Limb (tissue), 2 donors: ENCODE measurements around the gene LITAF.

ENCODE experiments used
- DNase-seq, 2 donors: peaks; one replicate each; pipeline ENCODE4 v3.0.0-alpha.2; 2016; ENCODE audit errors: extremely low spot score in 2 of 2

LITAF gene

GRCh38 chr16:11586856-11587642, at the start of gene LITAF:
Gene LITAF, minus strand, starts transcription at chr16:11586919. Its CDS starts 30,189 bp downstream, at chr16:11556730.
- peak in 1 of 2 donors; percentile 83 for DNase-seq

DNA sequence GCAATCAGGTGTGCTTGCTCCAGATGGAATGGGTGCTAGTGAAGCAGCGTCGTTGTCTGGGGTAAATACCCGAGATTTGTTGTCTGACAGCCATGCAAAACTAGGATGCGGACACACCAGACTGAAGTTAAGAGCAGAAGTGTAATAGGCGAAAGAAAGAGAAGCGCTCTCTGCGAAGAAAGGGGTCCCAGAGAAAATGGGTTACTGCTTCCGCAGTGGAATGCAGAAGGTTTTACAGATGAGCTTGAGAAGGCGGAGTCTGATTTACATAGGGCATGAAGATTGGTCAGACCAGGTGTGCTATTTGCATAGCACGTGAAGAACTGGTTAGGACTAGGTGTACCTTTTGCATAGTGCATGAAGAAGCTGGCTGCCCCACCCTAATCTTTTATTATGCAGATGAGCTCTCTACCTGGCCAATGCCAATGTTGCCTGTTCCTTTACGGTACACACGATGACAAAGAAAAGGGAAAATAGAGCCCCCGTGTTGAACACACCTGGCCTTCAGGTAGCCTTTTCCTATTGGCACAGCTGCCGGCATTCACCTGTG, 49.5 kb upstream of the LITAF start:
- no peak for DNase-seq

DNA sequence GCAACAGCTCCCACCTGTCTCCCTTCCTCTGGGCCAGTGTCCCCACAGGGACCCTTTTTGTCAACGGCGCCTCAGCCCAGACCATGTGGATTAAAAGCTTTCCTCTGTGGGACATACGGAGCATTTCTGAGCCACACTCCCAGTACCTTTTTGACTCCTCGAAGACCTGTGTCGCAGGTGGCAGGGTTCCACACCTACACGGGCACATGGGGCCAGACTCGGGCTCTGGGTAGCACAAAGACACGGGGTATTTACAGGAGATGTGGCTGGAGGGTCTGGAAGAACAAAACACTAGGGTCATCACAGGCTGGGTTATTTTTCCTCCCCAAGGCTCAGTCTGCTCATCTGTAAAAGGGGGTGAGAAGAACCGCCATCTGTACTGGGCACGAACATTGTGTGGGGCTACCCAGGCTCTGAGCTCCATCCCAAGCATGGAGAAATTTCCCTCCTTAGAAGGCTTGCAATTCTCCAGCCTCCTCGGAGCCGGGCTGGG, 49.0 kb upstream of the LITAF start:
- DNase-seq = no peak

DNA sequence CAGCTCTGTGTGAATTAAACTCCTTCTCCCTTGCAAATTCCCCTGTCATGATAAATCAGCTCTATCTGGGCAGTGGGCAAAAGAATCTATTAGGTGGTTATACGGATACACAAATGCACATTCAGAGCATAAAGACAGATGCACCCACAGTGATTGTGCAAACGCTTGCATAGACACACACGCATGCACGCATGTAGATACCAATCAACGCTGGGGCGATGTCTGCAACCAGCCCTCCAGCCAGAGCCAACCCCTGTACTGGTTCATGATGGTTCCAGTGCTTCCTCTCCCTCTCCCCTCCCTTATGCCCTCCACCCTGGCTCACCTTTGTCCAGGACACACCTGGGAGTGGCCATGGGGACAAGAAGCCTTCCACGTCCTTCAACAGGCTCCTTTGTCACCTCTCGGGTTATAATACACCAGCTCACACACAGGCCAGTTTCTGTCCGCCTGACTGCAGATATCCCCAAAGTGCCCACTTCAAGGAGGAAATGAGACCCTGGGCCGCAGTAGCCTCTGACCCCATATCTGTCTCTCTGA, 48.5 kb upstream of the LITAF start:
- no peak for DNase-seq

GRCh38 chr16:11634312-11634711, 47.6 kb upstream of the LITAF start:
- DNase-seq = no peak

DNA sequence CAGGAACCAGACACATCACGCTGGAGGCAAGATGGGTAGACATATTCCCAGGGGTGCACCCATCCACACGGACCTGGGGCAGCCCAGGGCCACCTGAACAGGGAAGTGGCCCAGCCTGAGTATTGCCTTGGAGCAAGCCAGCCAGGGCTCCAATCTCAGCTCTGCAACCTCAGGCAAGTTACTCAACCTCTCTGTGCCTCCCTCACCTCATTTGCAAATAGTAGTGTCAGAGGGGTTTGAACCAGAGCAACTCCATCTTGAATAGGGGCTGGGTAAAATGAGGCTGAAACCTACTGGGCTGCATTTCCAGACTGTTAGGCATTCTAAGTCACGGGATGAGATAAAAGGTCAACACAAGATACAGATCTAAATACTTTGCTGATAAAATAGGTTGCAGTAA, 46.4 kb upstream of the LITAF start:
- no peak for DNase-seq

DNA sequence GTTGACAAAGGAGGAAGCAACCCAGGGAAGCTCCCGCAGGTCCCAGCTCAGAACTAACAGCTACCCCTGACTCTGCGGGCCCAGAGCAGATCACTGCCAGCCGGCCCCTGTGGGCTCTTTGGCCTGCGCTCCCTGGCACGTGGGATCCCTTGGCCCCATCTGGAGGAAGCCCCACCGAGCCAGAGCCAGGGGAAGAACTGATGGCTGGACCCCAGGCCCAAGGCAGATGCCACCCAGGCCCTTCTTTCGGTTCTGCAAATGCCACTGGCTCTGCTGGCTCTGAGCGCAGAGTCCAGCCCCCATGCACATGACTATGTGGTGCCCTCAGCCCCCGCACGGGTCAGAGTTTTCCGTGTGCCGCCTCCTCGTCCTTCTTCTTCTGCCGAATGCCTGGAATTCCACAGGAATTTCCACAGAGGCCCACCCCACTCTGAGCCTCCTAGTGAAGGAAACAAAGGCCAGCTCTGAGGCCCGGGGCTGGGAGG, 45.8 kb upstream of the LITAF start:
- peak; percentile 42 to 72 for DNase-seq

GRCh38 chr16:11631214-11631613, 44.5 kb upstream of the LITAF start:
- no peak for DNase-seq

DNA sequence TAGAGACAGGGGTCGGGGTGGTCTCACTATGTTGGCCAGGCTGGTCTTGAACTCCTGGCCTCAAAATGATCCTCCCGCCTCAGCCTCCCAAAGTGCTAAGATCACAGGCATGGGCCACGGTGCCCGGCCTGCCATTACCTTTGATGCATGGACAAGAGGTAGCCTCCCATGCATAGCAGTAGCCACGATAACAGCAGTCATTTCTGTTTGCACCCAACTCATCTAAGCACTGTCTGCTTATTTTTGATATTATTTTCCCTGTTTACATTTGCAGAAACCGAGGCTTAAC, 44.0 kb upstream of the LITAF start:
- no peak for DNase-seq

- DNase-seq = no peak
Measured at GRCh38 chr16:11630046-11630767, 43.5 kb upstream of the LITAF start.

DNA sequence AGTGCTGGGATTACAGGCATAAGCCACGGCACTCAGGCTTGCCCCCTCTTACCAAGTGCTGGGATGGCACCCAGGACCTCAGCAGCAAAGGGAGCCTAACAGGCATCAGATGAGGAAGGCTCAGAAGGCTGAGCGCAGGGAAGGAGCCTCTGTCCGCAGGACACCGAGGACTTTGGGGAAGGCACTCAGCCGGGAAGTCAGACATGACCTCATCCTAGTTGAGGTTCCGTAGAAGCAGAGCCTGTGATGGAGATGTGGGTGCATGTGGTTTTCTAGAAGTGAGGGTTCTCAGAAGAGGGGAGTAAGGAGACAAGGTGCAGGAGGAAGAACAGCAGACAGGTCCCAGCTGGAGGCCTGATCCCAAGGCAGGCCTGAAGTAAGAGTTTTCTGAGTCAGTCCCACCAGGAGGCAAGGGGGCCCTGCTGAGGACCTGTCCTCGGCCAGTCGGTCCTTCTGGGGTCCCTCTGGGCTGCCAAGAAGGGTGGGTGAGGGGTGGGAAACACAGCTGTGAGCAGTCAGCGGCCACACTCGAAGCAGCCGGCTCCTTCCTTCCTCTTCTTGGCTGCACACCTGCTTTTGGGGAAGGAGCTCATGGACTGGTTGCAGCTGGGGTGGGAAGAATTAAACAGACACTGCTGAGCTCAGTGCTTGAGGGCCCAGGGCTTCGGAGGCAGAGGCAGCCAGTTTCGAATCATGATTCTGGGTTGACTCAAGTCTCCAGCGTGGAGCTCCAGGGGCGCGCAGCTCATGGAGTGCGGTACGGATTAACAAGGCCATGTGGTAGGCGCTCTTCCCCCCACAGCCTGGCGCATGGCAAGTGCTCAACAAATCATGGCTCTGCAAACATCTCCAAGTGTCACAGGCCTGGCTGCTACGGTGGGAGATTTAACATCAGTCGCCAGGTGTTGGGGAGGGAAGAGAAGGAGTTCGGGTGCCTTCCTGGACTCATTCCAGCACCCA, 42.6 kb upstream of the LITAF start:
- peak; percentile 52 to 57 for DNase-seq

DNA sequence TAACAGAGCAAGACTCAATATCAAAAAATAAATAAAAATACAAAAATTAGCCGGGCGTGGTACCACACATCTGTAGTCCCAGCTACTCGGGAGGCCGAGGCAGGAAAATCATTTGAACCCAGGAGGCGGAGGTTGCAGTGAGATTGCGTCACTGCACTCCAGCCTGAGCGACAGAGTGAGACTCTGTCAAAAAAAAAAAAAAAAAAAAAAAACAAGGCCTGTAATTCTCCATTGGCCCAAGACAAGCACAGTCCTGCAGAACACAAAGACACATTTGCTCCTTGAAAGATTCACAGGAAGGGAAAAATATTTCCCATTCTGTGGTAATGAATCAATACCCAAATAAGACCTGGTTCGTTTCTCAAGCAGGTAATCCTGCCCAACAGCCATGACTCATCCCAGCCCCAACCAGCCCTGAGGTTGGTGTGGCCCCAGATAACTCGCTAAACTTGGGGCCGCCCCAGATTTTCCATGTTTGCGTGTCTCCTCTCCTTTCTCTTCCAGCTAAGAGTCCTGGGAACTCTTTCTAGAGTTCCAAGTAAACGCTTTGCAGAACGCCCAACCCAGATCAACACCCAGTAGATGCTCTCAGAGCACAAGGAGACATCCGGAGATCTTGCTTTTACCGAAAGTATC, 41.2 kb upstream of the LITAF start:
- DNase-seq = no peak

- no peak for DNase-seq
Measured at GRCh38 chr16:11627292-11627663, 40.6 kb upstream of the LITAF start.

DNA sequence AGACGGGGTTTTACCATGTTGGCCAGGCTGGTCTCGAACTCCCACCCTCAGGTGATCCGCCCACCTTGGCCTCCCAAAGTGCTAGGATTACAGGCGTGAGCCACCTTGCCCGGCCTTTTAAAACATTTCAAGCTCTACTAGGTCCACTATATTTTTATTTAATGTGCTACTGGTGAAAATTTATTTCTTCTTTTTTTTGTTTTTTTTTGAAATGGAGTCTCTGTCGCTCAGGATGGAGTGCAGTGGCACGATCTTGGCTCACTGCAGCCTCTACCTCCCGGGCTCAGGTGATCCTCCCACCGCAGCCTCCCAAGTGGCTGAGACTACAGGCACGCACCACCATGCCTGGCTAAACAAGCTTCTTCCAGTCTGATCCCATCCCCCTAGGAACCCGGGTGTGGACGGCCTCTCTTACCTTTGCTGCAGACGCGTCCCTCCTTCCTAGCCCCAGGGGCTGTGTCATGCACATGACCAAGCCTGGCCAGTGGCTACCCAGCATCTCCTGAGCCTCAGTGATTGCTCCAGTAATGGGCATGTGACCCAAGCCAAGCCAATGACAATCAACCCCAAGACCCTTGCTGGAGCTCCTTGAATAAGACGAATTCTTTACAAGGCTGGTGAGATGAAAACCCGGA, 40.1 kb upstream of the LITAF start:
- DNase-seq = no peak

GRCh38 chr16:11625769-11626168, 39.0 kb upstream of the LITAF start:
- no peak for DNase-seq

GRCh38 chr16:11624636-11625607, 38.2 kb upstream of the LITAF start:
- no peak for DNase-seq

DNA sequence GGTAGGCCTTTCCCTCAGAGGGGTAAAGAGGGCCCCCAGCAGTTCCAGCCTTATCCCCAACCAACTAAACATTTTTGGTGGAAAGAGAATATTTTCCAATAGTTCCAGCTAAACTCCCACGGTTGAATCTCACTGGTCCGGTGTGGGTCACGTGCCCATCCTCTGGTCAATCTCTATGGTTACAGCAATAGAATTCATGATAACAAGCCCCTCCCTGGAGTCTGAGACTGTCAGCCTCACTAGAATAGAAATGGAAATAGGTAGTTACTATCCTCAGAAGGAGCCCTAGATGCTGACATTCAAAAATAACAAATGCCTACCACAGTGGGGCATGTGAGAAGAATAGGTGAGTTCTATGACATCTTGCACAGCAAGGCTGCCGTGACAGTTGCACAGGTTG, 37.5 kb upstream of the LITAF start:
- no peak for DNase-seq

DNA sequence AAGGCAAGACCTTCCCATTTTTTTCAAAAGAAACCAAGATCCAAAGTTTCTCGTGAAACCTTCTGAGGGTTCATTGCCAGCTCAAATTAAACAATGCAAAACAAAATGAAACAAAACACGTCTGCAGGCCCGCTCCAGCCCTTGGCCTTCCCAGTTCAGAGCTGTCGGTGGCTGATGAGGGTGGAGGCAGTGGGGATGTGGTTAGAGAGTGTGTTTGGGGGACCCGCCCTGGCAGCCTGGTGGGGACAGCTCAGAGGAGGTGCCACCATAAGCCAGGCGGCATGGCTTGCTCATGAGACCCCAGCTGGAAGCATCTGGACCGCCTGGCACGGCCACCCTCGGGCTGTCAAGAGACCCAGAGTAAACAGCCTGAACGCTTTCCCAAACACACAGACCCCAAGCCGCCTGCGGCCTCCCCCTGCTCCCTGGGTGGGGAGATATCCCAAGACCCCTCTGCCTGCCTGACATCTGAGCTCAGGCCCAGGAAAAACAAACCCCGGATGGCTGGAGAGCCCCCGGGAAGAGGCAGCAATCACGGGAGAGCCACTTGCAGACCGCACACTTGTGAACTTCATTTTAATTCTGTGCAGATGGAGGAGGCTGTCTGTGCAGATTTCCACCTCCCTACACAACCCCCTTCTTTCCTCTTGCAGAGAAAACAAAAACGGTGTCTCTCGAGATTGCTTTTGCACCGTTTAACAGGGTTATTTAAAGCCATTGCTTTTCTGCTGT, 35.4 kb upstream of the LITAF start:
- peak in 1 of 2 donors; percentile 64 for DNase-seq
